Measurements from ENCODE around the gene TMEM135.

GRCh38 chr11:87356428-87356827 is 318.7 kb downstream of the TMEM135 start:
- TF ChIP-seq TEAD4 (IDR thresholded peaks at IDR 0.05) (no peak), RAD21 (IDR thresholded peaks at IDR 0.05; ENCODE audit: low read depth) (no peak), MAX (IDR thresholded peaks at IDR 0.05) (no peak), CEBPB (IDR thresholded peaks at IDR 0.05) (no peak), EP300 (IDR thresholded peaks at IDR 0.05; ENCODE audit: borderline replicate concordance) (no peak), ZBTB7A (IDR thresholded peaks at IDR 0.05; ENCODE audit: low read depth) (no peak), FOXM1 (IDR thresholded peaks at IDR 0.05; ENCODE audit: borderline replicate concordance, low read depth) (no peak), YY1 (IDR thresholded peaks at IDR 0.05; ENCODE audit: low read depth) (no peak), TAF1 (IDR thresholded peaks at IDR 0.05; ENCODE audit: low read depth) (no peak)
- TF ChIP-seq, protein P1, sequence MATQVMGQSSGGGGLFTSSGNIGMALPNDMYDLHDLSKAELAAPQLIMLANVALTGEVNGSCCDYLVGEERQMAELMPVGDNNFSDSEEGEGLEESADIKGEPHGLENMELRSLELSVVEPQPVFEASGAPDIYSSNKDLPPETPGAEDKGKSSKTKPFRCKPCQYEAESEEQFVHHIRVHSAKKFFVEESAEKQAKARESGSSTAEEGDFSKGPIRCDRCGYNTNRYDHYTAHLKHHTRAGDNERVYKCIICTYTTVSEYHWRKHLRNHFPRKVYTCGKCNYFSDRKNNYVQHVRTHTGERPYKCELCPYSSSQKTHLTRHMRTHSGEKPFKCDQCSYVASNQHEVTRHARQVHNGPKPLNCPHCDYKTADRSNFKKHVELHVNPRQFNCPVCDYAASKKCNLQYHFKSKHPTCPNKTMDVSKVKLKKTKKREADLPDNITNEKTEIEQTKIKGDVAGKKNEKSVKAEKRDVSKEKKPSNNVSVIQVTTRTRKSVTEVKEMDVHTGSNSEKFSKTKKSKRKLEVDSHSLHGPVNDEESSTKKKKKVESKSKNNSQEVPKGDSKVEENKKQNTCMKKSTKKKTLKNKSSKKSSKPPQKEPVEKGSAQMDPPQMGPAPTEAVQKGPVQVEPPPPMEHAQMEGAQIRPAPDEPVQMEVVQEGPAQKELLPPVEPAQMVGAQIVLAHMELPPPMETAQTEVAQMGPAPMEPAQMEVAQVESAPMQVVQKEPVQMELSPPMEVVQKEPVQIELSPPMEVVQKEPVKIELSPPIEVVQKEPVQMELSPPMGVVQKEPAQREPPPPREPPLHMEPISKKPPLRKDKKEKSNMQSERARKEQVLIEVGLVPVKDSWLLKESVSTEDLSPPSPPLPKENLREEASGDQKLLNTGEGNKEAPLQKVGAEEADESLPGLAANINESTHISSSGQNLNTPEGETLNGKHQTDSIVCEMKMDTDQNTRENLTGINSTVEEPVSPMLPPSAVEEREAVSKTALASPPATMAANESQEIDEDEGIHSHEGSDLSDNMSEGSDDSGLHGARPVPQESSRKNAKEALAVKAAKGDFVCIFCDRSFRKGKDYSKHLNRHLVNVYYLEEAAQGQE (IDR thresholded peaks at IDR 0.05; ENCODE audit: low read depth), result no peak
